ENCODE data around the gene AIFM3. TPM values are rescaled to one million over a fixed set of nuclear protein-coding genes. Genes with fewer than 3 reads are reported as not detected.

AIFM3 gene
- total and polyA plus RNA-seq, 2 of the 13 experiments (the other 11 are each of a cell fraction or from before 2014, with no cell fraction given) = 9.0 to 15.3 TPM

DNA sequence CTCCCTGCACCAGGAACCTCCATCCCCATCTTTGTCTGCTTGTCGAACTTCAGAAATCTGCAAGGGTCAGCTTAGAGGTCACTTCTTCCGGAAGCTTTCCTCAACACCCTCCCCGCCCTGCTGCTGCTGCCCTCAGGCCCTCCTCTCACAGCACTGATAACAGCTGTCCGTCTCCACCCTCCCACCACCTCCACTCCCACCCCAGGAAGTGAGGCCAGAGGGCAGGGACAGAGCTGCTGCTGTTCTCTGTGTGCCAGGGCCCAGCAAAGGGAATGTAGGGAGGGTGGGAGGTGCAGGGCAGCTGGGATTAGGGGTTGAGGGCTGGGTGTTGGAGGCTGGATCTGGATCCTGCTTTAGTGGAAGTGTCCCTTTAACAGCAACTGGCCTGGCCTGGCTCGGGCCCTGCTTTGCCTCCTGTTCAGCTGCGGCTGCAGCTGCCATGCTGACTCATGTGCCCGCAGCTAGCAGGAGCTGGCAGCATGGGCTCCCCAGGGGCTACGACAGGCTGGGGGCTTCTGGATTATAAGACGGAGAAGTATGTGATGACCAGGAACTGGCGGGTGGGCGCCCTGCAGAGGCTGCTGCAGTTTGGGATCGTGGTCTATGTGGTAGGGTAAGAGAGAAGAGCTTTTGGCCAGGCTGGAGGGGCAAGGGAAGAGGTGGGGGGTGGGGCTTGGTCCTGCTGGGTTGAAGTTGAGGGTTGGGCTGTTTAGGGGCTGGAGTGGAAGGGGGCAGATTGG, 47.8 kb downstream of the AIFM3 start, which contains the start of gene P2RX6 (continued):
- TF ChIP-seq, protein P1, sequence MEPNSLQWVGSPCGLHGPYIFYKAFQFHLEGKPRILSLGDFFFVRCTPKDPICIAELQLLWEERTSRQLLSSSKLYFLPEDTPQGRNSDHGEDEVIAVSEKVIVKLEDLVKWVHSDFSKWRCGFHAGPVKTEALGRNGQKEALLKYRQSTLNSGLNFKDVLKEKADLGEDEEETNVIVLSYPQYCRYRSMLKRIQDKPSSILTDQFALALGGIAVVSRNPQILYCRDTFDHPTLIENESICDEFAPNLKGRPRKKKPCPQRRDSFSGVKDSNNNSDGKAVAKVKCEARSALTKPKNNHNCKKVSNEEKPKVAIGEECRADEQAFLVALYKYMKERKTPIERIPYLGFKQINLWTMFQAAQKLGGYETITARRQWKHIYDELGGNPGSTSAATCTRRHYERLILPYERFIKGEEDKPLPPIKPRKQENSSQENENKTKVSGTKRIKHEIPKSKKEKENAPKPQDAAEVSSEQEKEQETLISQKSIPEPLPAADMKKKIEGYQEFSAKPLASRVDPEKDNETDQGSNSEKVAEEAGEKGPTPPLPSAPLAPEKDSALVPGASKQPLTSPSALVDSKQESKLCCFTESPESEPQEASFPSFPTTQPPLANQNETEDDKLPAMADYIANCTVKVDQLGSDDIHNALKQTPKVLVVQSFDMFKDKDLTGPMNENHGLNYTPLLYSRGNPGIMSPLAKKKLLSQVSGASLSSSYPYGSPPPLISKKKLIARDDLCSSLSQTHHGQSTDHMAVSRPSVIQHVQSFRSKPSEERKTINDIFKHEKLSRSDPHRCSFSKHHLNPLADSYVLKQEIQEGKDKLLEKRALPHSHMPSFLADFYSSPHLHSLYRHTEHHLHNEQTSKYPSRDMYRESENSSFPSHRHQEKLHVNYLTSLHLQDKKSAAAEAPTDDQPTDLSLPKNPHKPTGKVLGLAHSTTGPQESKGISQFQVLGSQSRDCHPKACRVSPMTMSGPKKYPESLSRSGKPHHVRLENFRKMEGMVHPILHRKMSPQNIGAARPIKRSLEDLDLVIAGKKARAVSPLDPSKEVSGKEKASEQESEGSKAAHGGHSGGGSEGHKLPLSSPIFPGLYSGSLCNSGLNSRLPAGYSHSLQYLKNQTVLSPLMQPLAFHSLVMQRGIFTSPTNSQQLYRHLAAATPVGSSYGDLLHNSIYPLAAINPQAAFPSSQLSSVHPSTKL (CRISPR knock-in tag; IDR thresholded peaks at IDR 0.05) = peak; percentile 53; the same call in 1 of the 2 replicates
- no peak for TF ChIP-seq SOX13 (IDR thresholded peaks at IDR 0.05)
- TF ChIP-seq SOX13 (CRISPR knock-in tag; conservative IDR thresholded peaks at IDR 0.05 in 1 of 2, IDR thresholded peaks at IDR 0.05 in 1 of 2) = peak in 1 of 2 experiments; percentile 38; a peak in 1 of 4 replicates
- TF ChIP-seq ZNF883 (CRISPR knock-in tag; IDR thresholded peaks at IDR 0.05; ENCODE audit: not compliant biosample characterization) = no peak
- TF ChIP-seq MZF1 (CRISPR knock-in tag; IDR thresholded peaks at IDR 0.05; ENCODE audit: borderline replicate concordance) = no peak
- TF ChIP-seq, protein P2, sequence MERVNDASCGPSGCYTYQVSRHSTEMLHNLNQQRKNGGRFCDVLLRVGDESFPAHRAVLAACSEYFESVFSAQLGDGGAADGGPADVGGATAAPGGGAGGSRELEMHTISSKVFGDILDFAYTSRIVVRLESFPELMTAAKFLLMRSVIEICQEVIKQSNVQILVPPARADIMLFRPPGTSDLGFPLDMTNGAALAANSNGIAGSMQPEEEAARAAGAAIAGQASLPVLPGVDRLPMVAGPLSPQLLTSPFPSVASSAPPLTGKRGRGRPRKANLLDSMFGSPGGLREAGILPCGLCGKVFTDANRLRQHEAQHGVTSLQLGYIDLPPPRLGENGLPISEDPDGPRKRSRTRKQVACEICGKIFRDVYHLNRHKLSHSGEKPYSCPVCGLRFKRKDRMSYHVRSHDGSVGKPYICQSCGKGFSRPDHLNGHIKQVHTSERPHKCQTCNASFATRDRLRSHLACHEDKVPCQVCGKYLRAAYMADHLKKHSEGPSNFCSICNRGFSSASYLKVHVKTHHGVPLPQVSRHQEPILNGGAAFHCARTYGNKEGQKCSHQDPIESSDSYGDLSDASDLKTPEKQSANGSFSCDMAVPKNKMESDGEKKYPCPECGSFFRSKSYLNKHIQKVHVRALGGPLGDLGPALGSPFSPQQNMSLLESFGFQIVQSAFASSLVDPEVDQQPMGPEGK (CRISPR knock-in tag; IDR thresholded peaks at IDR 0.05) = peak; percentile 76
- no peak for TF ChIP-seq SMAD9 (CRISPR knock-in tag; IDR thresholded peaks at IDR 0.05)
- no peak for TF ChIP-seq RFXANK (CRISPR knock-in tag; IDR thresholded peaks at IDR 0.05)
- TF ChIP-seq, protein P3, sequence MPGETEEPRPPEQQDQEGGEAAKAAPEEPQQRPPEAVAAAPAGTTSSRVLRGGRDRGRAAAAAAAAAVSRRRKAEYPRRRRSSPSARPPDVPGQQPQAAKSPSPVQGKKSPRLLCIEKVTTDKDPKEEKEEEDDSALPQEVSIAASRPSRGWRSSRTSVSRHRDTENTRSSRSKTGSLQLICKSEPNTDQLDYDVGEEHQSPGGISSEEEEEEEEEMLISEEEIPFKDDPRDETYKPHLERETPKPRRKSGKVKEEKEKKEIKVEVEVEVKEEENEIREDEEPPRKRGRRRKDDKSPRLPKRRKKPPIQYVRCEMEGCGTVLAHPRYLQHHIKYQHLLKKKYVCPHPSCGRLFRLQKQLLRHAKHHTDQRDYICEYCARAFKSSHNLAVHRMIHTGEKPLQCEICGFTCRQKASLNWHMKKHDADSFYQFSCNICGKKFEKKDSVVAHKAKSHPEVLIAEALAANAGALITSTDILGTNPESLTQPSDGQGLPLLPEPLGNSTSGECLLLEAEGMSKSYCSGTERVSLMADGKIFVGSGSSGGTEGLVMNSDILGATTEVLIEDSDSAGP (CRISPR knock-in tag; IDR thresholded peaks at IDR 0.05; ENCODE audit: borderline replicate concordance) = peak; percentile 57; the same call in 1 of the 2 replicates
- TF ChIP-seq NR2F2 (IDR thresholded peaks at IDR 0.05; ENCODE audit: borderline replicate concordance, low read depth) = peak; percentile 68; the same call in 1 of the 2 replicates
- TF ChIP-seq MTA1 (CRISPR knock-in tag; IDR thresholded peaks at IDR 0.05; ENCODE audit: borderline replicate concordance) = peak; percentile 49; the same call in 1 of the 2 replicates
- TF ChIP-seq ZNF24 (IDR thresholded peaks at IDR 0.05) = no peak
- TF ChIP-seq HNF4A (CRISPR knock-in tag; IDR thresholded peaks at IDR 0.05) = peak; percentile 29; the same call in 1 of the 2 replicates
- peak; percentile 32; the same call in 1 of the 2 replicates for TF ChIP-seq ZNF768 (CRISPR knock-in tag; IDR thresholded peaks at IDR 0.05)
- no peak for TF ChIP-seq CEBPB (IDR thresholded peaks at IDR 0.05; ENCODE audit: borderline replicate concordance, low read depth, low read length)
- peak; percentile 96 for TF ChIP-seq ZNF746 (CRISPR knock-in tag; IDR thresholded peaks at IDR 0.05)
- peak; percentile 51; the same call in 1 of the 2 replicates for TF ChIP-seq KAT8 (CRISPR knock-in tag; IDR thresholded peaks at IDR 0.05)
- no peak for TF ChIP-seq SOX6 (IDR thresholded peaks at IDR 0.05)
- TF ChIP-seq SOX6 (CRISPR knock-in tag; IDR thresholded peaks at IDR 0.05) = 0 out of 2 replicates have a peak, but pooled peaks have one; percentile 23
- TF ChIP-seq MIER2 (CRISPR knock-in tag; IDR thresholded peaks at IDR 0.05) = peak; percentile 76; the same call in 1 of the 2 replicates
- no peak for TF ChIP-seq HOXA9 (CRISPR knock-in tag; IDR thresholded peaks at IDR 0.05; ENCODE audit: borderline replicate concordance)
- TF ChIP-seq MED1 (CRISPR knock-in tag; IDR thresholded peaks at IDR 0.05) = peak; percentile 48
- TF ChIP-seq BCL6 (CRISPR knock-in tag; IDR thresholded peaks at IDR 0.05) = 0 out of 2 replicates have a peak, but pooled peaks have one; percentile 33
- TF ChIP-seq KLF6 (CRISPR knock-in tag; IDR thresholded peaks at IDR 0.05) = 0 out of 2 replicates have a peak, but pooled peaks have one; percentile 37
